Measurements from ENCODE around the gene SHROOM3.

Gene SHROOM3

GRCh38 chr4:76799140-76799539 lies 364.1 kb downstream of the SHROOM3 start:
- DNase-seq: no peak

- DNase-seq: no peak
These were observed 364.7 kb downstream of the SHROOM3 start for GRCh38 chr4:76799718-76800117.

- DNase-seq: no peak
These were observed 365.9 kb downstream of the SHROOM3 start for GRCh38 chr4:76800902-76801301.

- no peak for DNase-seq
These were observed 366.7 kb downstream of the SHROOM3 start for GRCh38 chr4:76801621-76802235.

- DNase-seq: no peak
These were observed 367.4 kb downstream of the SHROOM3 start for GRCh38 chr4:76802236-76803021.

- no peak for DNase-seq
These were observed 368.5 kb downstream of the SHROOM3 start for GRCh38 chr4:76803522-76803921.

- DNase-seq: no peak
These were observed 369.1 kb downstream of the SHROOM3 start for GRCh38 chr4:76804096-76804495.

- DNase-seq: no peak
These were observed 371.3 kb downstream of the SHROOM3 start for GRCh38 chr4:76806346-76806745.

GRCh38 chr4:76806757-76807156 lies 371.7 kb downstream of the SHROOM3 start:
- DNase-seq: no peak

GRCh38 chr4:76809594-76810305 lies 374.7 kb downstream of the SHROOM3 start:
- no peak for DNase-seq

GRCh38 chr4:76811604-76812412 lies 376.8 kb downstream of the SHROOM3 start:
- no peak for DNase-seq

GRCh38 chr4:76813070-76813469 lies 378.0 kb downstream of the SHROOM3 start:
- DNase-seq: no peak

- DNase-seq: no peak
These were observed 386.6 kb downstream of the SHROOM3 start for GRCh38 chr4:76821641-76822040.

GRCh38 chr4:76822303-76822702 lies 387.3 kb downstream of the SHROOM3 start:
- no peak for DNase-seq

- no peak for DNase-seq
These were observed 388.5 kb downstream of the SHROOM3 start for GRCh38 chr4:76823495-76823894.

GRCh38 chr4:76830612-76830963 lies 395.6 kb downstream of the SHROOM3 start:
- DNase-seq: no peak

- DNase-seq: no peak
These were observed 396.1 kb downstream of the SHROOM3 start for GRCh38 chr4:76830964-76831703.

- no peak for DNase-seq
These were observed 396.8 kb downstream of the SHROOM3 start for GRCh38 chr4:76831711-76832373.
